ENCODE results near the gene RASGRP2.

Gene RASGRP2

DNA sequence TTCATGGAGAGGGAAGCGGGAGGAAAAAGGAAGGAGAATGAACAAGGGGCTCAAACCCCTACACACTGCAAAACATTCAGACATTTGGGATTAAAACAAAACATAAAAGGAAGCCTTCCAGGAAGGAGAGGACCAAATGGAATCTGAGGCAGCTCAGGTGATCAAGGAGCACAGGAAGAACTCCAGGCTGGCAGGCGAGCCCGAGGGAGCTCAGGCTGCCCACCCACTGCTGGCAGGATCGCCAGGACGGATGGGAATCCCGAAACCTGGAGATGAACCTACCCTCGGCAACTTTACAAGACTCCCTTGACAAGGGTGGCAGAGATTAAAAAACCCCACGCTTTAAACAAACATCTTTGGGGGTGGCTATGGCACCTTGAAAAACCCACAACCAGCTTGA, 20.8 kb upstream of the RASGRP2 start:
- H3K9ac ChIP-seq (ENCODE audit: low read depth, low read length): no peak overlapping the region
- no peaks in the 10 kb centered on the region for H3K9me3 ChIP-seq (ENCODE audit: control insufficient read depth, insufficient read depth, low read length)
- peaks cover 50% of the 10 kb centered on the region for H3K4me1 ChIP-seq (ENCODE audit: insufficient read depth, low read length)
- peaks cover 36% of the 10 kb centered on the region for H3K36me3 ChIP-seq (ENCODE audit: insufficient read depth, low read length)

DNA sequence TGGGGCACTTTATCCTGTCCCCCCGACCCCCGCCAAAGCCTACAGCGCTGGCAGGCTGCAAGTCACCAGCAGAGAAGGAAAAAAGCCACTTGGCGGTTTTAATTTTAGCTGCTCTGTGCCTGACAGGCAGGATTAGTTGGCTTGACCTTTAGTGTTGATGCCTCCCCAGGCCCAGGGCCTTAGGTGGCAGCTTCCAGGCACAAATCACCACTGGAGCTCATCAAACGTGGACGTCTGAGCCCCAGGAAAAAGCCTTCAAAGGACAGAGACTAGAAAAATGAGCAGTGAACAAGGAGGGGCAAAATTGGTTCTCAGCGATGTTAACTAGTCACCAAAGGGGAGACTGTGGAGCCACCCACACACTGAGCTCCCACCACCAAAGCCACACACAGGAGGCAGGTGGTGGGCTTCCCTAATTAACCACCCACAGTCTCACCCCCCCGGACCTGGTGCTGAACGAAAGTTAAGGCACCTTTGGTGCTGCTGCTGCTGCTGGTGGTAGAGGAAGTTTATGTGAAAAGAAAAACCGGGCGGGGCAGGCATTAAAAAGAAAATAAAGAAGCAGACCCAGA, 20.2 kb upstream of the RASGRP2 start:
- Histone ChIP-seq H3K4me1 (ENCODE audit: insufficient read depth, low read length) (peaks cover 56% of the 10 kb centered on the region), H3K9me3 (ENCODE audit: control insufficient read depth, insufficient read depth, low read length) (no peaks in the 10 kb centered on the region), H3K9ac (ENCODE audit: low read depth, low read length) (no peak overlapping the region), H3K36me3 (ENCODE audit: insufficient read depth, low read length) (peaks cover 30% of the 10 kb centered on the region)

DNA sequence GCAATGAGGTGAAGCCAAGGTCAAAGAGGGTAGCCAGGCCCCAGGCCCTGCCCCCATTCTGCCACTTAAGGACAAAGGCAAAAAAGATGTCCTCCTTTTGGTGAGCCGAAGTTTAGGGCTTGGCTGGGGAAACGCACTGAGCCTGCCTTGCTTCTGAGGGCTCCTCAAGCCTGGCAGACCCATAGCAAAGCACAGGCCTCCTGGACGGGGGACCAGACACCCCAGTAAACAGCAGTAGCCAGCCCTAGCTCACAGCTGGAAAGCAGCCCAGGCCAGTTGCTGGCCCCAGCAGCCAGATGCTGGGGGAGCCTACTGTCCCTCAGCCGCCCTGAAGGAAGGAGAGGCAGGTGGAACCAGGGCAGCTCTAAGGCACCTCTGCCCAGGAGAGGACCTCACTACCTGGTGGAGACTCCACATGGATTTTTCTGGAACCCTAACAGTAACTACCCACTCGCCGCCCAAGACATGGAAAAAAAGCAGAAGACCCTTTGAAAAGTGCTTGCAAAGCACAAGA, 19.6 kb upstream of the RASGRP2 start:
- Histone ChIP-seq H3K9ac (ENCODE audit: low read depth, low read length) (no peak overlapping the region), H3K9me3 (ENCODE audit: control insufficient read depth, insufficient read depth, low read length) (no peaks in the 10 kb centered on the region), H3K36me3 (ENCODE audit: insufficient read depth, low read length) (peaks cover 25% of the 10 kb centered on the region), H3K4me1 (ENCODE audit: insufficient read depth, low read length) (peaks cover 56% of the 10 kb centered on the region)

DNA sequence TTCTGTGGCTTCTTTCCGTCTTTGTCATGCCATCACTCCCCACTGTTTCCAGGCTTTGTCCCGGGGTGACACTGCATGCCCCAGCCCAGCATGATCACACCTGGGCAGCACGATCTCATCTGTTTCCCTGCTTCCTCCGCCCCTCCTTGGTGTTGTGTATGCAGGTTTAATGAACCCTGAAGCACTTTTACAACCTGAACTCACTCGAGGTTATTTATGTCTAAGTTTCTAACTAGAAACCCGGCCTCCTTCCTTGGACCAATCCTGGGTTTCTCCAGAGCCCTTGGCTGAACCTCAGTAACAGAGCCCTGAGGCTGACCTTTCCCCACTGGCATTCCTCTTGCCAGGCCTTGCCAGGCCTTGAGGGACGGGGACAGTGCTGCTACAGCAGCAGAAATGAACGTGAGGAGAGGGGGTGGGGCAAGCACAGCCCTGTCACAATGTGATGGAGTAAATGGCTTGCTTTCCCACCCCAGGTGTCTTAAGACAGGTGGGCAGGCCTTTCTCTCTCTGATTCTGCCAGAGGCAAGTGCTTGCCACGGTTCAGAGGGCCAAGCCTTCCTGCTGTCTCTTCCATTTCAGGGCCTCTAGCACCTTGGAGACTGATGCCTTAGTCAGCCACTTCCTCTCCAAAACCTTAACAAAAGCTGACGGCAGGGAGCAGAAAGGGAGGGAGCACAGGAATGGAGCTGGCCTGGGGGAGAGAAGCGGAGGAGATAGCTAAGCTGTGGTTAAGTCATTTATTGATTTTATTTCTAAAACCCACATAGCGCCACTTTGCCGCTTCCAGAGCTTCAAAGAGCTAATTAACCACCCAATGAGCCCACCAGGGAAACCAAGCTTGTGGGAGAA, 19.0 kb upstream of the RASGRP2 start:
- Histone ChIP-seq H3K9ac (ENCODE audit: low read depth, low read length) (peak overlapping the region; percentile 18; the same call in 1 of the 2 replicates), H3K36me3 (ENCODE audit: insufficient read depth, low read length) (peaks cover 18% of the 10 kb centered on the region), H3K9me3 (ENCODE audit: control insufficient read depth, insufficient read depth, low read length) (no peaks in the 10 kb centered on the region), H3K4me1 (ENCODE audit: insufficient read depth, low read length) (peaks cover 56% of the 10 kb centered on the region)

DNA sequence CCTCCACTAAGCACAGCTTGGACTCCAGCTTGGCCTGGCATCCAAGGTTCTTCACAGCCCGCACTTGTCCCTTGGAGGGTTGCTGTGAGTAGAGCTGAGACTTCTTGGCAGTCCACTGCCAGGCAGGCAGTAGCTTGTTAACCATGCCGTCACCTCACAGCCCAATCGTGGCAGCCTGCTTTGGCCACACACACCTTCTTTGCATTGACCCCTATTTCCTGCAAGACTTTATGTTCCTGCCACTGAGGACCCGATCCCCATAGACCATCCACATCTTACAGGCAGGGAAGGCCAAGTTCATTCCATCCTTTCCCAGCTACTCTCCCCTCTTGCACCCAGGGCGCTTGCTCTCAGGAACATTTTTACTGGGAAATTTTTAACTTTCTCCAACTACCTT, 18.3 kb upstream of the RASGRP2 start:
- peaks cover 56% of the 10 kb centered on the region for H3K4me1 ChIP-seq (ENCODE audit: insufficient read depth, low read length)
- H3K9me3 ChIP-seq (ENCODE audit: control insufficient read depth, insufficient read depth, low read length): no peaks in the 10 kb centered on the region
- peaks cover 14% of the 10 kb centered on the region for H3K36me3 ChIP-seq (ENCODE audit: insufficient read depth, low read length)
- H3K9ac ChIP-seq (ENCODE audit: low read depth, low read length): no peak overlapping the region

DNA sequence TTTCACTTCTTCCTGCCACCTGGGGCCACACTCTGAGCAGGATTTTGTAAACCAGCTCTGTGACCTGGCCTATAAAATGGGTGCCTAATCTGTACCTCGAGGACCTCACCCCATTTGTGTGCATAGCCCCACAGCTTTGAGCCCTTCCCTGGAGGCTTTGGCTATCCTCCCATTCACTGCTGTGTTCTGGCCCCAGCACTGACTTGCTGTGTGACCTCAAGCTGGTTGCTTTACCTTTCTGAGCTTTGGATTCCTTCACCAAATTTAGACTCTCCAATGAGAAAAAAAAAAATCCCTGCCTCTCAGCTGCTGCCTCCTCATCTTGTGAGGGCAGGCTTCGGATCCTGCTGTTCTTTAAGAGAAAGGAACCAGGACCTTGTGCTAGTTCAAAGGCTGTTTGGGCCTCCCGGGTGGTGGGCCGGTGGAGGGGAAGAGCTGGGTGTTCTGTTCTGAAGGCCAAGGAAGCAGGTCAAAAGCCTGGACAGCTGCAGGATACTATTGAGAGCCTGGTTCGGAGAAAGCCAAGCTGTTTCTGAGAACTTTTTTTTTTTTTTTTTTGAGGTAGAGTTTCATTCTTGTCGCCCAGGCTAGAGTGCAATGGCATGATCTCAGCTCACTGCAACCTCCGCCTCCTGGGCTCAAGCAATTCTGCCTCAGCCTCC, 16.9 kb upstream of the RASGRP2 start:
- Histone ChIP-seq H3K4me1 (ENCODE audit: insufficient read depth, low read length) (peaks cover 56% of the 10 kb centered on the region), H3K36me3 (ENCODE audit: insufficient read depth, low read length) (peaks cover 11% of the 10 kb centered on the region), H3K9ac (ENCODE audit: low read depth, low read length) (no peak overlapping the region), H3K9me3 (ENCODE audit: control insufficient read depth, insufficient read depth, low read length) (no peaks in the 10 kb centered on the region)

DNA sequence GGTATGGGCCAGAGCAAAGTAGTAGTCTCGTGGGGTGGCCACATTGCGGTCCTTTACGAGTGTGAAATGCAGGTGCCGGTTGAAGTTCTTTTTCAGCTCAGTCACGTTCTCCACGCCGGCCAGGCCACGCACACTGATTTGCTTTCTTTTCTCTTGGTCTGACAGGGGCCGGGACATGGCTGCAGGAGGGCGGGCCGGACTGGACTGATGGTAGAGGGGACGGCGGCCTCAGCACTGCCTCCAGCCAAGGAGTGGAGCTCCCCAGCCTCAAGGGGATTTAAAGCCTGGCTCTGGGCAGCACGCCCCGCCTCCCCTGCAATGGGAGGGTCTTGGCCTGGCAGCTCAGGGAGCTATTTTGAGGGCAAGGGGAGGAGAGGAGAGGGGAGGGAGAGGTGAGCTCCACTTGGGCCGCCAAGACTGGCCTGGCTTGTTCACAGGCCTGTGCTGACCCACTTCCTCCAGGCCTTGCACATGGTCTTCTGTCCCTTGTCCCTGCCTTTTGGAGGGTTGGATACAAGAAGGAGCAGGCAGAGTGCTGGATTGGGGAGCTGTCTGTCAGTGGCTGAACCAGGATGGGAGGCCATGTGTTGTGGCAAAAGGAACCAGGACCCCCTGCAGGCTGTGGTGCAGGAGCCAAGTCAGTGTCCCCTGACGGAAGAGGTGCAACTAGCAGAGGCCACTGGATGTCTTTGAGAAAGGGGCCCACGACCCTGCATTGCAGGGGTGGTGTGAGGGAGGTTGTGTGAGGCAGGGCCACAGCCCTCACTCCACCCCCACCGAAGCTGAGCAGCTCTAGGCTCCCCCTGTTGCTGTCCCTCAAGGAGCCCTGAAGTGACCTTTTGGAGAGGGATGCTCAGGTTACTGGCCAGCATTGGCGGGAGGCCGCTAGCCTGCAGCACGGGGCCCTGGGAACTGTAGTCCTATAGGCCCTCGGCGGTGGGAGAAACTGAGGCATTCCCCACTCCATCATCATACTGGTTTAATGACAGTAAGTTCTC, 16.1 kb upstream of the RASGRP2 start, which contains the start of gene PYGM:
PYGM (minus strand) TSS at position 253 of the 998 bp plus-strand sequence; CDS start at position 177, 76 bp downstream.
- peaks cover 10% of the 10 kb centered on the region for H3K36me3 ChIP-seq (ENCODE audit: insufficient read depth, low read length)
- H3K9me3 ChIP-seq (ENCODE audit: control insufficient read depth, insufficient read depth, low read length): no peaks in the 10 kb centered on the region
- peaks cover 53% of the 10 kb centered on the region for H3K4me1 ChIP-seq (ENCODE audit: insufficient read depth, low read length)
- H3K9ac ChIP-seq (ENCODE audit: low read depth, low read length): peak within 1 kb of the TSS; percentile 13; the same call in 1 of the 2 replicates

DNA sequence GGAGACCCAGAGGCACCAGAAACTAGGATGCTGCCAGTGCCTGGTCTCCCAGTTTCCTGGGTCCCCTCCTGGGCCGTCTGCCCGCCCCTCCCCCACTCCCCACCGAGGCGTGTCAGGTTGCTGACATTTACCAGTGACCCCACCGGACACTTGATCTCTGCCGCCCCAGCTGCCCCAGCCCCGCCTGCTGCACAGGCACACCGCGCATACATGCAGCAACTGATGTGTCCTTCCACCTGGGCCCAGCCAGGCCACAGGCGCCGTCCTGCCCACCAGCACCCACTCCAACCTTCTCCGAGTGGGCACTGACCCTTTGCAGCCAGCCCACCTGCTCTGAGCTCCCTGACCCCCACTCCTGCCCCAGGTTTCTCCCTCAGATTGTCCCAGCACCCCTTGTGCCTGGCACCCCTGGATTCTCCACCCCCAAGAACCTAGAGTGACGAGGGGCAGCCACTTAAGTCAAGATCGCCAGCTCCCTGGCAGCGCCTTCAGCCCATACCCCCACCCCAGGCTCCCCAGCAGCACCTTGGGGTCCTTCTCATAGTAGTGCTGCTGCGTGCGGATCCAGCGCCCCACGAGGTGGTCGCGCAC, 15.3 kb upstream of the RASGRP2 start:
- H3K4me1 ChIP-seq (ENCODE audit: insufficient read depth, low read length): peaks cover 48% of the 10 kb centered on the region
- H3K9ac ChIP-seq (ENCODE audit: low read depth, low read length): peak overlapping the region; percentile 13; the same call in 1 of the 2 replicates
- H3K9me3 ChIP-seq (ENCODE audit: control insufficient read depth, insufficient read depth, low read length): no peaks in the 10 kb centered on the region
- peaks cover 2% of the 10 kb centered on the region for H3K36me3 ChIP-seq (ENCODE audit: insufficient read depth, low read length)

DNA sequence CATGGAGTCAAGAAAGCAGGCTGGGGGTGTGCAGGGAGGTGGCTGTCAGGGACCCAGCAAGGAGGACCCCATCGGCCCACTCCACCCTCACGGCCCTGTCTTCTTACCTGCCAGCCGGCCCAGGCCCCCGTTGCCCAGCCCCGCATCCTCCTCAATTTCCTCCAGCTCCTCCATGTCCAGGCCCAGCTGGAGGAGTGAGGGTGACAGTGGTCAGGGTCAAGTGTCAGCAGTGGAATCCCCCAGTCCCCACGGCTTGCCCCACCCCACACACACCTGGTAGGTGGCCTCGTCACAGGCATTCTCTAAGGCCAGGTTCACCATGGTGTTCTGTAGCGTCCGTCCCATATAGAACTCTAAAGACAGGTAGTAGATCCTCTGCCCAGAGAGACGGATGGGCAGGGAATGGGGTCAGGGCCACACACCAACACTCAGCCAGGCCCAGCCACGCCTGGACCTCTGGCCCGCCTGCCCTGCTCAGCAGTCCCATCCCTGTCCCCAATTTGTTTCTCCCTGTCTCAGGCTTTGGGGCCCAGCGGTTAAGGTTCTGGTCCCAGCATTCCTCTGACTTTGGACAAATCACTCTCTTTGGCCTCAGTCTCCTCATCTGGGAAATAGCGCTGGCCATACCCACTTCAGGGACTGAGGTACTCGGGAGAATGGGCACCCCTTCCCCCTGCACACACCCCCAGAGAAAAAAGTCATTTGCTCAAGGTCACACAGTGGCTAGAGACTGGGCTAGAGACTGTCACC, 14.6 kb upstream of the RASGRP2 start:
- Histone ChIP-seq H3K9me3 (ENCODE audit: control insufficient read depth, insufficient read depth, low read length) (no peaks in the 10 kb centered on the region), H3K9ac (ENCODE audit: low read depth, low read length) (no peak overlapping the region), H3K36me3 (ENCODE audit: insufficient read depth, low read length) (no peaks in the 10 kb centered on the region), H3K4me1 (ENCODE audit: insufficient read depth, low read length) (peaks cover 40% of the 10 kb centered on the region)

DNA sequence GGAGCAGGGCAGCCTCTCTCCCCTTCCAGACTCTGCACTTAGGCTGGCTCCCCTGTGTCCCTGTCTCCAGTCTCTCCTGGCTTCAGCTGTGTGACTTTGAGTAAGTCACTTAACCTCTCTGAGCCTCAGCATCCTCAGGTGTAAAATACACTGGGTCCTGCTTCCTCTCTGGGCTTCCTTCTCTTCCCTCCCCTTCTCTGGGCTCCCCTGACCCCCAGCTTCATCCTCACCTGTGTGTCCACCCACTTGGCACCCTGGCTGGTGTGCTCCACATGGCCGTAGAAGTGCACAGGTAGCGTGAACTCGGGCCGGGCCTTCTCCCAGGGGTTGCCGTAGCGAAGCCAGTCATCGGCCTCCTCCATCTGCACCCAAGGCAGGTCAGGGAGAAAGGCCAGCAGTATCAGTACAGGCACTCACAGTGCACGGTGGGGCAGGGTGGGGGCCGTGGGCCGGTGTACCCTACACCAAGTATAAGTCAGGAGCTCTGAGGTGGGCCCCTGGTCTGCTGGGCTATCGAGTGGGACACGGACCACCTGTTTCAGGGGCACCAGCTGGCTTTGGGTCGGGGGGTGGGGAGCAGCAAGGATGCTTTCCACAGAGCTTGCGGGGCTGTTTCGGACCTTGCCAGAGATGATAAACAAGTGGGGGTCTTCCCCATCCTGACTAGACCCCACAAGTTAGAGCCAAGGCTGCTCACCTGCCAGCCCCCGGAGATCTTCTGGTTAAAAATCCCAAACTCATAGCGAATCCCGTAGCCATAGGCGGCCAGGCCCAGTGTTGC, 13.8 kb upstream of the RASGRP2 start:
- Histone ChIP-seq H3K9ac (ENCODE audit: low read depth, low read length) (no peak overlapping the region), H3K4me1 (ENCODE audit: insufficient read depth, low read length) (peaks cover 33% of the 10 kb centered on the region), H3K36me3 (ENCODE audit: insufficient read depth, low read length) (no peaks in the 10 kb centered on the region), H3K9me3 (ENCODE audit: control insufficient read depth, insufficient read depth, low read length) (no peaks in the 10 kb centered on the region)

DNA sequence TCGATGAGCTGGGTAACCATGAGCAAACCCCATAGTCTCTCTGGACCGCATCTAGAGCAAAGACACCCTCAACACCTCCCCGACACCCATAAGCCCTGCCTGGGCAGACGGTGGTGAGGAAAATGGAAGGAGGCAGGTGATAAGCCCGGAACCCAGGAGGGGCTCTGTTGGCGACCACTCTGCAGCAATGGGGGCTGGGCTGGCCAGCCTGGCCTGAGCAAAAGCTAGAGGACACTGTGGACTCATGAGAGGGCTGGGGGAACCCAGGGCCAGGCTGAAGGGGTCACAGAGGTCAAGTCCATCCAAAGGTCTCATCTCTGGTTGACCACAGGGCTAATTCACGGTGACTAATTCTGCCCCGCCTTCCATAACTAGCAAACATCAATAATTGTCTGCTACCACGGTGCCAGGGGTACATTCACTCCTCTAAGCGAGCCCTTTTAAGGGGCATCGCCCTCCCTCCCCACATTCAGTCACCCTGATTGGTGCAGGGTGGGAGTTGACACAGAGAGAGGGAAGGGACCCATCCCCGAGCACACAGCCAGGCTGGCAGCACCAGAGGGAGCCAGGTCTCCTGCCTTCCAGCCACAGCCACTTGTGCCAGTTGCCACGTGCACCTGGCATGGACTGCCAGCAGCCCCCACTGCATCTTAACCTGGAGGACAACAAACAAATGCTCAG, 11.9 kb upstream of the RASGRP2 start:
- Histone ChIP-seq H3K4me1 (ENCODE audit: insufficient read depth, low read length) (peaks cover 18% of the 10 kb centered on the region), H3K36me3 (ENCODE audit: insufficient read depth, low read length) (no peaks in the 10 kb centered on the region), H3K9me3 (ENCODE audit: control insufficient read depth, insufficient read depth, low read length) (no peaks in the 10 kb centered on the region), H3K9ac (ENCODE audit: low read depth, low read length) (no peak overlapping the region)
